ENCODE results near the gene AGBL4. TPM values are rescaled to one million over a fixed set of nuclear protein-coding genes. Genes with fewer than 3 reads are reported as not detected.

Gene AGBL4
- total and polyA plus RNA-seq, 2 donors = 0.08 to 0.37 TPM

GRCh38 chr1:48750109-48750508 lies 1273.6 kb downstream of the AGBL4 start:
- H3K36me3 ChIP-seq (ENCODE audit: insufficient read depth) = no peaks in the 10 kb centered on the region
- 91% methylated on average over 1 of the region's 1 CpG for WGBS
- DNase-seq (ENCODE audit: extremely low spot score) = no peak
- H3K4me1 ChIP-seq (ENCODE audit: insufficient read depth) = no peaks in the 10 kb centered on the region
- no peak overlapping the region for H3K27ac ChIP-seq (ENCODE audit: low read depth)
- H3K4me3 ChIP-seq (ENCODE audit: low read depth, low read length) = no peak overlapping the region

GRCh38 chr1:48749068-48749467 lies 1274.7 kb downstream of the AGBL4 start:
- Histone ChIP-seq H3K4me1 (ENCODE audit: insufficient read depth) (no peaks in the 10 kb centered on the region), H3K4me3 (ENCODE audit: low read depth, low read length) (no peak overlapping the region), H3K27ac (ENCODE audit: low read depth) (no peak overlapping the region), H3K36me3 (ENCODE audit: insufficient read depth) (no peaks in the 10 kb centered on the region)
- DNase-seq (ENCODE audit: extremely low spot score) = no peak
- WGBS = 72% methylated on average over 7 of the region's 7 CpGs

- DNase-seq (ENCODE audit: extremely low spot score) = no peak
- 92% methylated on average over 5 of the region's 5 CpGs for WGBS
- no peaks in the 10 kb centered on the region for H3K36me3 ChIP-seq (ENCODE audit: insufficient read depth)
Observed at GRCh38 chr1:48746906-48747305, 1276.8 kb downstream of the AGBL4 start.

GRCh38 chr1:48744032-48744431 lies 1279.7 kb downstream of the AGBL4 start:
- 92% methylated on average over 2 of the region's 2 CpGs for WGBS
- Histone ChIP-seq H3K4me1 (ENCODE audit: insufficient read depth) (no peaks in the 10 kb centered on the region), H3K4me3 (ENCODE audit: low read depth, low read length) (no peak overlapping the region), H3K27ac (ENCODE audit: low read depth) (no peak overlapping the region), H3K36me3 (ENCODE audit: insufficient read depth) (no peaks in the 10 kb centered on the region)
- DNase-seq (ENCODE audit: extremely low spot score) = no peak

More at GRCh38 chr1:48746906-48747305, 1276.8 kb downstream of the AGBL4 start:
- H3K27ac ChIP-seq (ENCODE audit: low read depth) = no peak overlapping the region
- H3K4me1 ChIP-seq (ENCODE audit: insufficient read depth) = no peaks in the 10 kb centered on the region
- H3K4me3 ChIP-seq (ENCODE audit: low read depth, low read length) = no peak overlapping the region

GRCh38 chr1:48743480-48743879 lies 1280.3 kb downstream of the AGBL4 start:
- Histone ChIP-seq H3K36me3 (ENCODE audit: insufficient read depth) (no peaks in the 10 kb centered on the region), H3K27ac (ENCODE audit: low read depth) (no peak overlapping the region), H3K4me1 (ENCODE audit: insufficient read depth) (peaks cover 2% of the 10 kb centered on the region), H3K4me3 (ENCODE audit: low read depth, low read length) (no peak overlapping the region)
- DNase-seq (ENCODE audit: extremely low spot score) = no peak

GRCh38 chr1:48741380-48741779 lies 1282.4 kb downstream of the AGBL4 start:
- no peak for DNase-seq (ENCODE audit: extremely low spot score)
- no peak overlapping the region for H3K27ac ChIP-seq (ENCODE audit: low read depth)
- no peak overlapping the region for H3K4me3 ChIP-seq (ENCODE audit: low read depth, low read length)
- no peaks in the 10 kb centered on the region for H3K36me3 ChIP-seq (ENCODE audit: insufficient read depth)
- H3K4me1 ChIP-seq (ENCODE audit: insufficient read depth) = peaks cover 2% of the 10 kb centered on the region
- 93% methylated on average over 7 of the region's 7 CpGs for WGBS

DNA sequence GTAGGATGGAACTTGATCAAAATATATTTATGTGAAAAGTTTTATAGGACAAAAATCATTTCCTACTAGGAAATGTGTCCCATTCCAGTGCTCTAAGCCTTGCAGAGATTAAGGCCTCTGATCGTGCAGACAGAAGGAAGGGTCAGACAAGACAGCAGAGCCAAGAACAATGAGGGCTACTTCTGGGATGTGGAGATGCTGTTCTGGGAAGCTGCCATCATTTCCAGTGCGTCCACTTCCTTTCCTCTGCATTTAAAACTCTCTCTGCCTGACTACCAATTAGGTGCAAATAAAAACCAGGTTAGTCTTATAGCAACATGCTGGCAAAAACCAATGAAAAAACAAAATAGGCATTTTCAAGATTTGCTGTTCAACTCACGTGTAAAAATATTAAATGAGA lies 1283.1 kb downstream of the AGBL4 start:
- 64% methylated on average over 3 of the region's 3 CpGs for WGBS
- no peak overlapping the region for H3K27ac ChIP-seq (ENCODE audit: low read depth)

DNA sequence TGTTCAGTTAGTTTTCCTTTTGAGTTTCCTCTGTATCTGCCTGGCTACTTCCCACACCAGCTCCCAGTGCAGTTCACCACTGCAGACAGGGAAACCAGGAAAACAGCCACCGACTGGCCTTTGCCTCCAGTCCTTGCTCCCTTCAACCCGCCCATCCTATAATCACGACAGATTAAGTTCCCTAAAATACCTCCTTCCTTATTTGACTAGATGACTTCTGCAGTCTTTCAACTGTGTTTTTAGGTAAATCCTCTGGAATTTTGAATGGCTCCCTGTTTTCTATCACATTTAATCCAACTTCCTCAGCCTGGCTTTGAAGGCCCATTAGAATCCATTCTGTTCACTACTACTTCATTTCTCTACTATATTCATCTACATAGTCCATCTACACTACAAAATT lies 1284.7 kb downstream of the AGBL4 start:
- Histone ChIP-seq H3K4me3 (ENCODE audit: low read depth, low read length) (no peak overlapping the region), H3K36me3 (ENCODE audit: insufficient read depth) (no peaks in the 10 kb centered on the region), H3K27ac (ENCODE audit: low read depth) (no peak overlapping the region), H3K4me1 (ENCODE audit: insufficient read depth) (peaks cover 2% of the 10 kb centered on the region)
- DNase-seq (ENCODE audit: extremely low spot score) = no peak
- WGBS = 39% methylated on average over 3 of the region's 3 CpGs

More for the DNA sequence above, 1283.1 kb downstream of the AGBL4 start:
- H3K4me3 ChIP-seq (ENCODE audit: low read depth, low read length) = no peak overlapping the region
- peaks cover 2% of the 10 kb centered on the region for H3K4me1 ChIP-seq (ENCODE audit: insufficient read depth)
- H3K36me3 ChIP-seq (ENCODE audit: insufficient read depth) = no peaks in the 10 kb centered on the region
- no peak for DNase-seq (ENCODE audit: extremely low spot score)

DNA sequence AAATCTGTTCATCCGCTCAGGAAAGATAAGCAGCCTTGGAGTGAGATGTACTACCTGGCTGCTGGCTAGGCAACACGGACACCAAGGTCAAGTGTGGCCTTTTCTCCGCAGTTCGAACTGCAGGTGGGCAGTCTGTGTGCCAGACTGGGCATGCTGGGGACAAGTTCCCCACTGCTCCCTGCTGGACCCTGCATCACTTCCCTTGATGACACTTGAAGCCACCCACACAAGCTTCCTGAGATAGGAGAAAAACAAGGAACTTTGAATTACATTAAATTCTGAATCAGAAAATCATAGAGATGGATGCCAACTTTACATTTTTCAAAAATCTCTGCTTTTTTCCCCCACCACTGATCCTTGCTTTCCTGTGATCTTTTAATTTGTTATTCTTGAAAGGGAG lies 1285.4 kb downstream of the AGBL4 start:
- H3K27ac ChIP-seq (ENCODE audit: low read depth) = no peak overlapping the region
- DNase-seq (ENCODE audit: extremely low spot score) = no peak
- WGBS = 90% methylated on average over 4 of the region's 4 CpGs
- H3K4me3 ChIP-seq (ENCODE audit: low read depth, low read length) = no peak overlapping the region
- H3K4me1 ChIP-seq (ENCODE audit: insufficient read depth) = peaks cover 2% of the 10 kb centered on the region
- no peaks in the 10 kb centered on the region for H3K36me3 ChIP-seq (ENCODE audit: insufficient read depth)

DNA sequence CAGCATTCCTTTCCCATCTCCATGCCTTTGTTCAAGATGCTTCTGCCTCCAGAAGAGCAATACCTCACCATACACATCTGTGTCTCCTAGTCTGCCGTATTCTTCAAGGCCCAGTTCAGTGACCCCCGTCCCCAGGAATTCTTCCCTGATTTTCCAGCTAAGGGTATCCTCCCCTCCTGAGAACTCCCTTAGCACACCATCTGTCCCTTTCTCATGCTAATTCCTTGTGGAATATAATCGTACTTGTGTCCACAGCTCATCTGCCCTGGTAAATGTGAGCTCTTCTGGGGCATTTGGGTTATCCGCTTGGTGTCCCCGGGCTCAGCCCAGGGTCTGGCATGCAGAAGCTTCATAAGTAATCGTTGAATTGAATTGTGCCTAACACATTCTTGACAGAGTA lies 1288.0 kb downstream of the AGBL4 start:
- no peak for DNase-seq (ENCODE audit: extremely low spot score)
- no peaks in the 10 kb centered on the region for H3K36me3 ChIP-seq (ENCODE audit: insufficient read depth)
- peaks cover 2% of the 10 kb centered on the region for H3K4me1 ChIP-seq (ENCODE audit: insufficient read depth)
- 95% methylated on average over 6 of the region's 6 CpGs for WGBS
- no peak overlapping the region for H3K4me3 ChIP-seq (ENCODE audit: low read depth, low read length)
- H3K27ac ChIP-seq (ENCODE audit: low read depth) = no peak overlapping the region

DNA sequence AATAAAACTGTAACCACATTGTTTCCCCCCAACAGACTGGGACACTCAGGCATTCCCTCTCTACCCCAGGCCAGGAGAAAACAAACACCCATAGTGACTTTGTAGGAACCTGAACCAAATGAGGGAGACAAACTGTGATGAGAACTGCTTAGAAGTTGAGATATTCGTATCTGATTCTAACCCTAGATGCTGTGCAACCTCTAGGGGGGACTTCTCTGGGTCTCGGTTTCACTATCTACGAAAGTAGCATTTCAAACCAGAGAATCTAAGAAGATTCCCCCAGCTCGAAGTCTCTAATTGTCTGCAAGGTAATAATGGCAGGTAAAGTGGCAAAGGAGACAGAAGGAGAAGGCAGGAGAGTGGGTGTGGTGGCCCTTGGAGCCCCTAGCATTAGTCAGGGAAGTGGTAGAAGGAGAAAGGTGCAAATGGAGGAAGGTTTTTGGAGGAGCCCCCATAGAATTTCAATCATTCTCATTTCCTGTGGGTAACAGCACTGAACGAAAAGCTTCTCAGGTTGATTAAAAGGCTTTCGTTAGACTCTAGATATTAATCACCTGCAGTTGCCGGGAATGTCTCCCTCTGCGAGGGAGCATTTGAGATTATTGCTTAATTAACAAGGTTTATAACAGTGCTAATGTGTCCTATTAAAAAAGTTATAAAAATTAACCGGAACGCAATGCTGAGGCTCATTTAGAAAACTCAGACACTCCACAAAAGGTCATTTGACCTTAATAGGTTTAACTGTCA lies 1293.4 kb downstream of the AGBL4 start:
- 84% methylated on average over 10 of the region's 10 CpGs for WGBS
- H3K4me3 ChIP-seq (ENCODE audit: low read depth, low read length) = no peak overlapping the region
- no peaks in the 10 kb centered on the region for H3K4me1 ChIP-seq (ENCODE audit: insufficient read depth)
- DNase-seq (ENCODE audit: extremely low spot score) = no peak
- no peak overlapping the region for H3K27ac ChIP-seq (ENCODE audit: low read depth)
- no peaks in the 10 kb centered on the region for H3K36me3 ChIP-seq (ENCODE audit: insufficient read depth)

GRCh38 chr1:48728584-48728983 lies 1295.2 kb downstream of the AGBL4 start:
- H3K36me3 ChIP-seq (ENCODE audit: insufficient read depth) = no peaks in the 10 kb centered on the region
- no peak overlapping the region for H3K27ac ChIP-seq (ENCODE audit: low read depth)
- H3K4me1 ChIP-seq (ENCODE audit: insufficient read depth) = no peaks in the 10 kb centered on the region
- DNase-seq (ENCODE audit: extremely low spot score) = no peak
- H3K4me3 ChIP-seq (ENCODE audit: low read depth, low read length) = no peak overlapping the region
- WGBS = 96% methylated on average over 2 of the region's 2 CpGs

DNA sequence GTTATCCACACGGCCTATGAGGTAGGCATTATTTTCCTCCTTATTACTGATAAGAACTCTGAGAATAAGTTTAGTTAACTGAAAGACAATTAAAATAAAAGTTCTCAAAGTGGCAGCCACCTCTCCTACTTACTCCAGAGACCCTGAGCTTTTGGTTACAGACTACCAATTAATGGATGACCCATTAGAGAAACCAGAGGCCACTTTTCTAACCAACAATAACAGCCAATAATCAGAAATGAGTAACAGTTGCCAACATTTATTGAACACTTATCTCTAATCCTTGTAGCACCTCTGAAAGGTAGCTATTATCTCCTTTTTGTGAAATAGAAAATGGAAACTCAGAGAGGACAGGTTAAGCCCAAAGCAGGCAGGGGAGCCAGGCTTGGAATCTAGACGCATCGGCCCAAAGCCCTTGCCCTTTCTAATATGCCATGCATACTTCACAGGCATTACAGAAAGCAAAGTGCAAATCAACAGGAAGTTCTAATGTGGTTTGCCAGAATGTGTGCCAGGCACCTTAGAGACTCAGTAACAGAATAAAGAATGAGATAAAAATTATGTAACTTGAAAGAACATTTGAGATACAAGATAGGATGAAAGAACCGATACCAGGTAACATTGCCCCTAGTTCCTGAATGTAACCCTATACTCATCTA lies 1297.1 kb downstream of the AGBL4 start:
- WGBS = 94% methylated on average over 4 of the region's 4 CpGs

GRCh38 chr1:48726139-48726538 lies 1297.6 kb downstream of the AGBL4 start:
- DNase-seq (ENCODE audit: extremely low spot score) = no peak
- Histone ChIP-seq H3K36me3 (ENCODE audit: insufficient read depth) (no peaks in the 10 kb centered on the region), H3K4me1 (ENCODE audit: insufficient read depth) (no peaks in the 10 kb centered on the region), H3K27ac (ENCODE audit: low read depth) (no peak overlapping the region), H3K4me3 (ENCODE audit: low read depth, low read length) (no peak overlapping the region)
- 91% methylated on average over 2 of the region's 2 CpGs for WGBS

More for the DNA sequence above, 1297.1 kb downstream of the AGBL4 start:
- H3K27ac ChIP-seq (ENCODE audit: low read depth) = no peak overlapping the region
- H3K4me3 ChIP-seq (ENCODE audit: low read depth, low read length) = no peak overlapping the region
- no peaks in the 10 kb centered on the region for H3K4me1 ChIP-seq (ENCODE audit: insufficient read depth)
- no peak for DNase-seq (ENCODE audit: extremely low spot score)
- no peaks in the 10 kb centered on the region for H3K36me3 ChIP-seq (ENCODE audit: insufficient read depth)

All from urinary bladder (tissue), 4 donors.